Right lobe of liver (tissue), 6 donors: ENCODE data around the gene EFHD2. TPM values are rescaled to one million over a fixed set of nuclear protein-coding genes. Genes with fewer than 3 reads are reported as not detected.
"Not testable (repeated sequence)": the region's sequence is repeated elsewhere in the genome, so short reads cannot be mapped to it uniquely, and the experiment has no call there.

Experiments used
- ATAC-seq, 4 donors: fragments of 200-7000 bp; cut with Tn5 transposase; one replicate each; pipeline ENCODE4 v1.9.1; 2020; ENCODE audit warnings: mild to moderate bottlenecking in 4 of 4, moderate library complexity in 4 of 4
- DNase-seq, 3 donors: peaks; one replicate each; pipeline ENCODE4 v3.0.0-alpha.2; 2020
- H3K27ac ChIP-seq, 3 donors: fragments of 200-600 bp; one replicate each; pipeline ENCODE4 v1.8.0; 2022
- H3K27me3 ChIP-seq, 2 donors: fragments of 200-600 bp; one replicate each; pipeline ENCODE4 v1.8.0; 2022
- H3K36me3 ChIP-seq, 4 donors: fragments of 200-600 bp; sonication (generic) in 1 of 4; one replicate each; pipeline versions ENCODE4 v1.5.1 to v1.8.0; 2017 to 2022; ENCODE audit warnings: control low read depth in 1 of 4
- H3K4me1 ChIP-seq, 4 donors: fragments of 200-600 bp; sonication (generic) in 1 of 4; one replicate each; pipeline versions ENCODE4 v1.5.1 to v1.8.0; 2017 to 2022; ENCODE audit warnings: control low read depth in 1 of 4
- H3K4me3 ChIP-seq, 3 donors: fragments of 200-600 bp; one replicate each; pipeline ENCODE4 v1.8.0; 2022
- H3K9me3 ChIP-seq, 4 donors: fragments of 200-600 bp; sonication (generic) in 1 of 4; one replicate each; pipeline versions ENCODE4 v1.5.1 to v1.8.0; 2017 to 2022; ENCODE audit warnings: control low read depth in 1 of 4
- POLR2A ChIP-seq: fragments of 450-650 bp; IDR thresholded peaks from one replicate; pipeline ENCODE4 v1.6.1; 2017; ENCODE audit warnings: antibody characterized with exemption, mild to moderate bottlenecking
- WGBS: methylation state at CpG from one replicate; pipeline ENCODE4 v1.1.6; 2018; ENCODE audit warnings: low coverage, low lambda C conversion rate; ENCODE audit not compliant: insufficient coverage; ENCODE audit errors: missing lambda C conversion rate; 5-methylcytosine and 5-hydroxymethylcytosine counted together
- intact Hi-C, 2 donors: fragments of 100-400 bp; cut with DNase I; formaldehyde crosslinking; loops; one replicate each; pipeline versions ENCODE4 v1.11.2 to v1.14.1; 2022
- total RNA-seq, 6 experiments: library from RNA; depleted of rRNA in 2 of 6; stranded (reverse); fragments of >200 nt in 2 of 6; fragmentation: NEBNext Ultra II Directional in 3 of 6; extraction: Animal tissue kit (Norgen Biotek cat#: 25700) in 3 of 6; gene quantifications; one replicate each; pipeline versions ENCODE4 v1.1.0 to v1.2.4, GENCODE V29; 2016 to 2023
- TF ChIP-seq, protein P1 (sequence below), 4 donors: fragments of 200-600 bp in 3 of 4; fragments of 450-650 bp in 1 of 4; IDR thresholded peaks; one replicate each; pipeline versions ENCODE4 v1.5.1 to v1.8.0; 2016 to 2022; ENCODE audit warnings: antibody characterized with exemption in 4 of 4, mild to moderate bottlenecking in 2 of 4
- donor health status: DM: no; HTN: yes; CAD: no.
- donor health status: DM: no; HTN: no; CAD: no.
- donor health status: DM: no; HTN: no; CAD: no.
- donor health status: DM: no; HTN: yes; CAD: no.
- donor health status: DM: no; HTN: yes; CAD: no.

The EFHD2 gene
- total RNA-seq, 6 experiments from 2014 or later: 9.9 to 19.4 (median 15.6) TPM

DNA sequence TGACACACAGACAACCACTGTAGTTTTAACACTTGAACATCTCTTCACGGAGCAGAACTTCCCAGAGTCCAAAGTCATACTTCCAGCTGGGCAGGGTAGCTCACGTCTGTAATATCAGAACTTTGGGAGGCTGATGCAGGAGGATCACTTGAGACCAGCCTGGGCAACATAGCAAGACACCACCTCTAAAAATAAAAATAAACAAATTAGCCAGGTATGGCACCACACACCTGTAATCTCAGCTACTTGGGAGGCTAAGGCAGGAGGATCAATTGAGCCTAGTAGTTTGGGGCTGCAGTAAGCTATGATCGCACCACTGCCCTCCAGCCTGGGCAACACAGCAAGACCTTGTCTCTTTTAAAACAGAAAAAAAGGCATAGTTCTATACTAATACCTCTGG, 24.3 kb upstream of the EFHD2 start:
- Histone ChIP-seq H3K27ac (no peak overlapping the region), H3K4me3 (no peak overlapping the region), H3K27me3 (no peaks in the 10 kb centered on the region), H3K4me1 (no peaks in the 10 kb centered on the region), H3K36me3 (no peaks in the 10 kb centered on the region), H3K9me3 (no peaks in the 10 kb centered on the region)
- TF ChIP-seq, protein P1, sequence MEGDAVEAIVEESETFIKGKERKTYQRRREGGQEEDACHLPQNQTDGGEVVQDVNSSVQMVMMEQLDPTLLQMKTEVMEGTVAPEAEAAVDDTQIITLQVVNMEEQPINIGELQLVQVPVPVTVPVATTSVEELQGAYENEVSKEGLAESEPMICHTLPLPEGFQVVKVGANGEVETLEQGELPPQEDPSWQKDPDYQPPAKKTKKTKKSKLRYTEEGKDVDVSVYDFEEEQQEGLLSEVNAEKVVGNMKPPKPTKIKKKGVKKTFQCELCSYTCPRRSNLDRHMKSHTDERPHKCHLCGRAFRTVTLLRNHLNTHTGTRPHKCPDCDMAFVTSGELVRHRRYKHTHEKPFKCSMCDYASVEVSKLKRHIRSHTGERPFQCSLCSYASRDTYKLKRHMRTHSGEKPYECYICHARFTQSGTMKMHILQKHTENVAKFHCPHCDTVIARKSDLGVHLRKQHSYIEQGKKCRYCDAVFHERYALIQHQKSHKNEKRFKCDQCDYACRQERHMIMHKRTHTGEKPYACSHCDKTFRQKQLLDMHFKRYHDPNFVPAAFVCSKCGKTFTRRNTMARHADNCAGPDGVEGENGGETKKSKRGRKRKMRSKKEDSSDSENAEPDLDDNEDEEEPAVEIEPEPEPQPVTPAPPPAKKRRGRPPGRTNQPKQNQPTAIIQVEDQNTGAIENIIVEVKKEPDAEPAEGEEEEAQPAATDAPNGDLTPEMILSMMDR (IDR thresholded peaks at IDR 0.05): no peak
- no peak for TF ChIP-seq POLR2A
- intact Hi-C loops: no loop called here
- ATAC-seq: no peak
- 71% methylated on average over 3 of the region's 3 CpGs for WGBS
- DNase-seq: no peak

DNA sequence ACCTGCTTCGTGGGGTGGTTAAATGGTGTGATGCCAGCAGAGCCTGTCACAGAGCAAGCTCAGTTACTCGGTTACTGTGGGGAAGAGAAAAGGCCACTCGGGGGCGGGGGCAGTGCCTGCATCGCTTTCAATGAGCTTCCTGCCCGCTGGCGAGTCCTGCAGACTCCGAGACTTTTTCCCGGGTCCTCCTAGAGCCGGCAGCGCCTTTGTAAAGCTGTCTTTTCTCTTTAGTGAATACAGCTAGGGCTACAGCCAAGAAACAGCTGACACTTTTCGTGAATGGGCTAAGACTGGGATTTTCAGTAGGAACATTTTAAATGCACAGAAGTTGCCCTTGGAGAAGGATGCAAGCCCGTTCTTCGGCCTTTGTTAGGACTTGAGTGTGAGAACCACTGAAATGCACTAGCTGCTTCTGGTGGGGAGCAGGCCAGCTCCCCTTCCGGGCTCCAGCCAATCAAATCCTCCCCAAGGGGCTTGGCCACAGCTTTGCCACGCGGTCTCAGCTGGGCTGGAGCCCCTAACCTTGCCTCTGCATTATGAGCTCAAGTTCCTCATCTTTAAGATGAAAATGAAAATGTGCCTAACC, 23.4 kb upstream of the EFHD2 start:
- ATAC-seq (no peak), DNase-seq (no peak)
- intact Hi-C loops: no loop called here
- Histone ChIP-seq H3K27ac (no peak overlapping the region), H3K9me3 (no peaks in the 10 kb centered on the region), H3K27me3 (no peaks in the 10 kb centered on the region), H3K36me3 (no peaks in the 10 kb centered on the region), H3K4me3 (no peak overlapping the region), H3K4me1 (no peaks in the 10 kb centered on the region)
- WGBS: 44% methylated on average over 7 of the region's 17 CpGs
- TF ChIP-seq, protein P1 (IDR thresholded peaks at IDR 0.05): no peak
- TF ChIP-seq POLR2A: no peak

DNA sequence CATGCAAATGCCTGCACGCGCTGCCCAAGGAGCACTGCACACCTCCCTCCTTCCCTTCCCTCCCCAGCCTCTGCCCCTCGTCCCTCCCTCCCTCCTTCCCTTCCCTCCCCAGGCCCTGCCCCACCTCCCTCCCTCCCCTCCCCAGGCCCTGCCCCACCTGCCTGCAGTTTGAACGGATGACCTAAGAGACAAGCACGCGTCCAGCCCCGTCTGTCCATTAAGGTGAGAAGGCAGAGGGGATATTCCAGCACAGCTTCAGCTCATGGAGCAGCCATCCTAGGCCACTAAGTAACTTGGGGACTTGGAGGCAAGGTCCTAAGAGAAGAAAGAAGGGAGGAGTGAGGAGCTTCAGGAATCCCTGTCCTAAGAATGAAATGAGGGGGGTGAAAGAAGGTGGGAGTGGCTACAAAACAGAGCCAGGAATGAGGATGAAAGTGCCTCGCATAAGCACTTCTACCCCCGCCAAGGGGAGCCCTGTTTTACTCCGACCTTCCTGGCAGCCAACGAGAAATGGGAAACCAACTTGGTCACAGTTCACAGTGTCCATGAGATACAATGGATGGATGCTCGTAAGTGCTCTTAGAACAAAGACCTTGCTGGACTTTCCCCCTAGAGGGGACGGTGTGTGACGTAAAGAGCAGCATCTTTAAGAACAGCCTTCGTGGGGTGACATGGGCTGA, 21.3 kb upstream of the EFHD2 start:
- TF ChIP-seq POLR2A: no peak
- TF ChIP-seq, protein P1 (IDR thresholded peaks at IDR 0.05): no peak
- DNase-seq (no peak), ATAC-seq (no peak)
- WGBS: 38% methylated on average over 4 of the region's 15 CpGs
- Histone ChIP-seq H3K9me3 (no peaks in the 10 kb centered on the region), H3K4me3 (no peak overlapping the region), H3K27me3 (no peaks in the 10 kb centered on the region), H3K36me3 (no peaks in the 10 kb centered on the region), H3K27ac (no peak overlapping the region), H3K4me1 (no peaks in the 10 kb centered on the region)
- intact Hi-C loops: no loop called here

DNA sequence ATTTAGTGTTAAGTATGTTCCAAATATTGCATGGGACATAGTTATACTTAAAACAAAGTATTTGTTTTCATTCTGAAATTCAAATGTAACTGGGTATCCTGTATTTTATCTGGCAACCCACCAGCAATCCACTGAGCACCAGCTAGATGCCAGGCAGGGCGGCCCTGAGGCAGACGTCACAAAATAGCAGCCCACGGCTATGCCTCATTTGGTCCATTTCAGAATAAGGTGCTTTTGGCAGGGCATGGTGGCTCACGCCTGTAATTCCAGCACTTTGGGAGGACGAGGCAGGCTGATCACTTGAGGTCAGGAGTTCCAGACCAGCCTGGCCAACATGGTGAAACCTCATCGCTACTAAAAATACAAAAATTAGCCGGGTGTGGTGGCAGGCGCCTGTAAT, 19.9 kb upstream of the EFHD2 start:
- DNase-seq, H3K4me1 ChIP-seq, ATAC-seq, H3K27ac ChIP-seq, H3K27me3 ChIP-seq, intact Hi-C loops, H3K9me3 ChIP-seq, H3K36me3 ChIP-seq, H3K4me3 ChIP-seq: not testable (repeated sequence)
- WGBS: 88% methylated on average over 7 of the region's 8 CpGs

DNA sequence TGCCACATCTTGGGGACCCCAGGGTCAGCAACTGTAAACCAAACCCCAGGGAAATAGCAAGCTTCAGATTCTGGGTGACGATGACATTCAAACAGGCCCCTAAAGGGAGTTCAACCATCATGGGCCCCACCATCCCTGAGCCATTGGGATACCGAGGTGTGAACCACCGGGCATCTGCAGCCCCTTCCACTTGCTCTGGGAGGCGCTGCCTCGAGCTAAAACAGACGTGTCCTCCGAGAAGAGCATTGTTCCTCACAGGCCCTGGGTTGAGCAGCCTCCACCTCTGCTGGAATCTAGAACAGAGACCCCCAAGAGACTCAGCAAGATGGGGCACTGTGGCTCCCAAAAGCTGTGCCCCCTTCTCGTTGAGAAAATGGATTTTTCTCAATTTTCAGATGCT, 19.0 kb upstream of the EFHD2 start:
- TF ChIP-seq, protein P1 (IDR thresholded peaks at IDR 0.05): no peak
- no peak for TF ChIP-seq POLR2A
- Histone ChIP-seq H3K4me1 (no peaks in the 10 kb centered on the region), H3K4me3 (no peak overlapping the region), H3K36me3 (no peaks in the 10 kb centered on the region), H3K27me3 (no peaks in the 10 kb centered on the region), H3K27ac (no peak overlapping the region), H3K9me3 (no peaks in the 10 kb centered on the region)
- ATAC-seq (no peak), DNase-seq (no peak)
- 88% methylated on average over 1 of the region's 8 CpGs for WGBS
- intact Hi-C loops: no loop called here
